ENCODE measurements around the gene ASIC1.
A peak's percentile ranks its signal among the peaks of the same experiment; 100 is the strongest.
"Not testable (repeated sequence)": the region's sequence is repeated elsewhere in the genome, so short reads cannot be mapped to it uniquely, and the experiment has no call there.

ASIC1 gene

DNA sequence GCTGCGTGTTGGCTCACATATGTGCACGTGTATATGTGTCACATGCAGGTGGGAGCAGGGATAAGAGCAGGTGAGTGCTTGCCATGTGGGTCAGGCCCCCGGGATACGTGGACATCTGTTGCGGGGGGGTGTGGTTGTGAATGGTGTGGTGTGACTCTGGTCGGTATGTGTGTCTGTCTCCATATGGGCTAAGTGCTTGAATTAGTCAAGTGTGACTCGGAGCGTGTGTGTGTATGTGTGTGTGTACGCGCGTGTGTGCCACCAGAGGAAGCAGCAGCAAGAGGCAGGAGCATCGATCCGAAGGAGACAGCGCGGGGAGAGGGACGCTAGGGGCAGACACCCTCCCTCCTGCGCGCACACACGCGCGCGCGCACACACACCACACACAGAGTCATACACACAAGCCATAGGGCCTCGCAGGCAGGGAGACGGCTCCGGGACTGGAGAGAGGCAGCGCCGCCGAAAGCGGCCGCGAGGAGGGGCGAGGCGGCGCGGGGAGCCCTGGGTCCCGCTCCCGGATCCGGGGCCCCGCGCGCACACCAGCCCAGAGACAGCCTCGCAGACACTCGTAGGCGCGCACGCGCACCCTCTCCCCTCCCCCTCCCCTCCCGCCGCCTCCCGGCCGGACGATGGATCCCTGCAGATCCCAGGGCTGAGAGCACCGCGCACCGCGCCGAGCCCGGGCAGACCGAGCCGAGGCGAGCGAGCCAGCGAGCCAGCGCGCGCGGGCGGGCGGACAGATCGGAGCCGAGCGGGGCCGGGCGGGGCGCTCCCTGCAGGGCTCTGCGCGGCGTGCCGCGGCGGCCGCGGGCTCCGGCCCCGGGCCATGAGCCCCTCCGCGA lies at the start of gene ASIC1:
Gene ASIC1, plus strand, starts transcription at position 597 of the 842 bp plus-strand sequence. CDS start 1,171 bp downstream, outside the sequence.
- DNase-seq (ENCODE audit: low spot score): no peak

- DNase-seq (ENCODE audit: low spot score): no peak
Measured at GRCh38 chr12:50013361-50014147, 43.8 kb upstream of the ASIC1 start.

DNA sequence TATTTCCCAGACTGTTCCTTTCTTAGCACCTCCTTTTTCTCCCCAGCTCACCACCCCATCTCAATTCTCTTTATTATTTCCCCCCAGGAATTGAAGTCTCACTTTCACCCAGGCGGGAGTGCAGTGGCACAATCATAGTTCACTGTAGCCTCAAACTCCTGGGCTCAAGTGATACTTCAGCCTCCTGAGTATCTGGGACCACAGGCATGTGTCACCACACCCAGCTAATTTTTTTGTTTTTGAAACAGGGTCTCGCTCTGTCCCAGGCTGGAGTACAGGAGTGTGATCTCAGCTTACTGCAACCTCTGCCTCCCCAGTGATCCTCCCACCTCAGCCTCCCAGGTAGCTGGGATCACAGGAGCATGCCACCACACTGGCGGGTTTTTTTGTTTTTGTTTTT lies 43.1 kb upstream of the ASIC1 start:
- DNase-seq (ENCODE audit: low spot score): no peak

DNA sequence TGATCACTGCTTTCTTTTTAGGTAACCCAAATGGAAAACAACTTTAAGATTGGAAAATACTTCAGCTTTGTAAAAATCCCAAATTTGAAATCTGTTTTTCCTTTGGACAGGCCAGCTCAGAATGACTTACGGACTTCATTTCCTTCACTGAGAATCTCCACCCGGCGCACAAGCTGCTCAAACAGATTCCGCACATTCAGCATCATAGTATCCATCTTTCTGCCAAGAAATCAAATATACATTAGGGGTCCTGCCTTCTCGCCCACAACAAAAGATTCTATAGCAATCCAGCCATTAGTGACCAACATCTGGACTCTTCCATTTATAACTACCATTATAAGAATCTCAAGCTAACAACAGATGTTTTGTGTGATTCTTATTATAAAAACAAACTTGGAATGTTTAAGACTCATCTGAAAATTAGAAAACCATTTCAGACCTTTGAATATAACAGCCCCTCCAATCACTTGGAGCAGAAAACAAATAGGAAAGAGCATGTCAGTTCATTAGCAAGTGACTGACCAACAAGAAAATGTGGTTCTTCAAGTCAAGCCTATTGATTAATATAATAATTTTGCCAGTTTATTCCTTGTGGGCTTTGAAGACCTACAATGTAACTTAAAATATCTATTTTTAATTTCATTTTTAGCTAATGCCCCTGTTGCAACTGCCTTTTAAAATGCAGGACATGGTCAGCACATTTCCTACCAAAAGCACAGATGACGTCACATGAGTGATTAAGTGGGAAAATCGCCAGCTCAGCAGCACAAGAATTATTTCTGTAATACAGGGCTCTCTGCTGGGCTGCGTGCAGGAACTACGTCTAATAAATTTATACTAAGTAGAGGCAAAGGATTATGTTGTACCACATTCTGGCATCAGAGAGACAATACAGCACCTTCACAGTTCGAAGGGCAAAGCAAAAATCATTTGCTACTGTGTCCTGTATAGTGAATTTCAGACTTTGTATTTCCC lies 40.6 kb upstream of the ASIC1 start:
- peak; percentile 47 for DNase-seq (ENCODE audit: low spot score)

DNA sequence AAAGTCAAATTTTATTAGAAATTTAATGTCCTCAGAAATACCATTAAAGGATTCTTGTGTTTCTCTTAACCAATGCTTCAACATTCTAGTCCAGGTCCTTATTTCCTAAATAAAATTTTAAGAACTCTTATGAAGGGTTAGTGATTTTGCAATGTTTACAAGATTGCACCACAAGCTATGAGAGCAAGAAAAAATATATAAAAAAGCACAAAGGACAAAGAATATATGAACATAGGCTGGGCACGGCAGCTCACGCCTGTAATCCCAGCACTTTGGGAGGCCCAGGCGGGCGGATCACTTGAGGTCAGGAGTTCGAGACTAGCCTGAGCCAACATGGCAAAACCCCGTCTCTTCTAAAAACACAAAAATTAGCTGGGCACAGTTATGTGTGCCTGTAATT lies 39.8 kb upstream of the ASIC1 start:
- no peak for DNase-seq (ENCODE audit: low spot score)

- no peak for DNase-seq (ENCODE audit: low spot score)
Measured at GRCh38 chr12:50018154-50018553, 39.2 kb upstream of the ASIC1 start.

DNA sequence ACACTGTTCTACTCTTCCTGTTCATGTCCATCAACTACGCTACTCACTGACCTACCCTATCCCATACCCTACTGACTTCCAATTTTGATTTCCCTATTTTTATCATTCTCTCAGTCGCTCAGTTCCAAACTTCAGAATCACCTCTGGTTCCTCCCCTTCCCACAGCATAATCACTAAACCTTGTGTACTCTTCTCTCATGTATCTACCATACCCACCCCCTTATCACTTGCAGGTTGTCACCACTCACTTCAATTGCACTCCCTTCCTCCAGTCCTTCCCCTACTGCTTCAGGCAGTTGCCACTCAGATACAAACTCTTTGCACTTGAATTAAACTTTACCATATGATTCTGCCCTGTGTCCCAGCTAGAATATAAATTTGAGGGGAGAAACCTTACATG lies 38.4 kb upstream of the ASIC1 start:
- no peak for DNase-seq (ENCODE audit: low spot score)

DNA sequence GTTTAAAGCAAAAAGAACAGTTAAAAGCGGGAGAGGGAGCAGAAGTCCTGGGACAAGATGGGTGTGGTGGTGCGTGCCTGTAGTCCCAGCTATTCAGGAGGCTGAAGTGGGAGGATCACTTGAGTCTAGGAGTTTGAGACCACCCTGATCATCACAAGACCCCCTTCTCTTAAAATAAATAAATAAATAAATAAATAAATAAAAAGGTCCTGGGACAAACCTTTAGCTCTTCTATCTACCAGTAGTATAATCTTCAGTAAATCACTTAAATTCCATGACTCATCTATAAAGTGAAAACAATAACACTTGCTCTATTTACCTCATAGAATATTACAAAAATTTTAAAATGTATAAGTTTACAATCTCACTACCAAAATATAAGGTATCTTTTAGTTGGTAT lies 37.9 kb upstream of the ASIC1 start:
- no peak for DNase-seq (ENCODE audit: low spot score)

- DNase-seq (ENCODE audit: low spot score): no peak
Measured at GRCh38 chr12:50021031-50021430, 36.4 kb upstream of the ASIC1 start.

DNA sequence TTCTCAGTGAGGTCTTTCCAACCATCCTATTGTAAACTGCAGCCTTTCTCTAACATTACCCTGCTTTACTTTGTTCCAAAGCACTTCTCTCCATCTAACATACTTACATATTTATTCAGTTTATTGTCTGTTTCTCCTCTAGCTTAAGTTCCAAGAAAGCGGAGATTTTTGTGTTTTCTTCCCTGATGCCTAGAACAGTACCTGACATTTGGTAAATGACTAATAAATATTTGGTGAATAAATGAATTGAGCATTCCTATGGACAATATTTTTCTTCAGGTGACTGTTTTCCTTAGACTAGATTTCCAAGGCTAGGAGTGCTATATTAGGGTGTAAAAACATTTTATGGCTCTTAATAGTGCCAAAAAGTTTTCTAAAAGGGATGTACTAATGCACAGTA lies 34.5 kb upstream of the ASIC1 start:
- no peak for DNase-seq (ENCODE audit: low spot score)

DNA sequence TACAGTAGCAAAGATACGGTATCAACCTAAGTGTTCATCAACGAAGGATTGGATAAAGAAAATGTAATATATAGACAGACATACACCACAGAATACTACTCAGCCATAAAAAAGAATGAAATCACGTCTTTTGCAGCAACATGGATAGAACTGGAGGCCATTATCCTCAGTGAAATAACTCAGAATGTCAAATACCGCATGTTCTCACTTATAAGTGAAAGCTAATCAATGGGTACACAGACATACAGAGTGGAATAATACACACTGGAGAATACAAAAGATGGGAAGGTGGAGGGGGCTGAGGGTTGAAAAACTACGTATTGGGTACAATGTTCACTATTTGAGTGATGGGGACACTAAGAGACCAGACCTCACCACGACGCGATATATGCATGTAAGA lies 33.2 kb upstream of the ASIC1 start:
- DNase-seq (ENCODE audit: low spot score): no peak

DNA sequence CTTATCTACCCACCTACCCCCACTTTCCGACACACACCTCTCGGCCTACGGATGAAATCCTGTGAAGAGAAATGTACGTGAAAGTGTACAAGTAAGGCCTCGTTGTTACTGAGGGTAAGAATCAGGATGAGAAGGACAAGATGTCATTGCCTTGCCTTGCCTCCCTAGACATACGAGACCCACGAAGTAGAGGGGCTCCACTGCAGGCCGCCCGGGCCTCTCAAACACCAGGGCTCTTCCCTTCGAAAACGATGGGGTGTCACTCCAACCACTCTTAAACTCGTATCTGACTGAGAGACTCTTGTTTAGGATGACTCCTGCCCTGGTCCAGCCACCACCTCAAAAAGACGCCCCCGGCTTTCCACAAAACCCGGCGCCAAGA lies 32.6 kb upstream of the ASIC1 start:
- DNase-seq (ENCODE audit: low spot score): peak; percentile 16

- DNase-seq (ENCODE audit: low spot score): peak; percentile 99
Measured at GRCh38 chr12:50025187-50026059, 32.0 kb upstream of the ASIC1 start, which contains the start of gene RACGAP1. Gene RACGAP1, minus strand, starts transcription at chr12:50025494. Its CDS starts 8,779 bp downstream, at chr12:50016715.

DNA sequence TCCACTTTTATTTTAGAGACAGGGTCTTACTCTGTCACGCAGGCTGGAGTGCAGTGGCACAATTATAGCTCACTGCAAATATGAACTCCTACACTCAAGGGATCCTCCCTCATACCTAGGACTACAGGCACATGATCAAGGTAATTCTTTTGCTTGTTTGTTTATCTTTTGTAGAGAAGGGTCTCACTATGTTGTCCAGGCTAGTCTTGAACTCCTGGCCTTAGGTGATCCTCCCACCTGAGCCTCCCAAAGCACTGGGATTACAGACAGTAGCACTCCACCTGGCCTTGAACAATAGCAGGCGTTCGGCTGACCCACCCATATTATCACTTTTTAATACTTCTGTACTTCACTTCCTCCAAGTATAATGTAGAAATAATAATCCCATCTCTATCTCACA lies 30.7 kb upstream of the ASIC1 start:
- no peak for DNase-seq (ENCODE audit: low spot score)

DNA sequence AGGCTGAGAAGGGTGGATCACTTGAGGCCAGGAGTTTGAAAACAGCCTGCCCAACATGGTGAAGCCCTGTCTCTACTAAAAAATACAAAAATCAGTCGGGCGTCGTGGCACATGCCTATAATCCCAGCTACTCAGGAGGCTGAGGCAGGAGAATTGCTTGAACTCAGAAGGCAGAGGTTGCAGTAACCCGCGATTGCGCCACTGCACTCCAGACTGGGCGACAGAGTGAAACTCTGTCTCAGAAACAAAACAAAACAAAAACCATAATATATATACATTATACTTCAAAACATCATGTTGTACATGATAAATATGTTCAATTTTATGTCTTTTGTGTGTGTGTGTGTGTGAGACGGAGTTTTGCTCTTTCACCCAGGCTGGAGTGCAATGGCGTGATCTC lies 26.9 kb upstream of the ASIC1 start:
- not testable (repeated sequence) for DNase-seq (ENCODE audit: low spot score)

DNA sequence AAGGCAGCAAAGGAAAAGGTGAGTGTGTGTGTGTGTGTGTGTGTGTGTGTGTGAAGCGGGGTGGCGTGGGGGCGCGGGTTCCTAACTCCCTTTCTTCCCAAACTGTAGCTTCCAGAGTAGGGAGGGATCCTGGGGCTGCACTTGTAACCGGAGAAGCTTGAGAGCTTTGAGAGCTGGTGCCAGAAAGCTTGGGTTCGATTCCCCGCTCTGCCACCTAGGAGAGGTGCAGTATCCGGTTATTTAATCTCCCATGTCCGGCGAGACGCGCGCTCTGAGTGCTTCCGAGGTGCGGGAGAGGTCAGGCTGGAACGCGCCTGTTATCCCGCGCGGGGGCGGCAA lies 24.9 kb upstream of the ASIC1 start:
- no peak for DNase-seq (ENCODE audit: low spot score)

DNA sequence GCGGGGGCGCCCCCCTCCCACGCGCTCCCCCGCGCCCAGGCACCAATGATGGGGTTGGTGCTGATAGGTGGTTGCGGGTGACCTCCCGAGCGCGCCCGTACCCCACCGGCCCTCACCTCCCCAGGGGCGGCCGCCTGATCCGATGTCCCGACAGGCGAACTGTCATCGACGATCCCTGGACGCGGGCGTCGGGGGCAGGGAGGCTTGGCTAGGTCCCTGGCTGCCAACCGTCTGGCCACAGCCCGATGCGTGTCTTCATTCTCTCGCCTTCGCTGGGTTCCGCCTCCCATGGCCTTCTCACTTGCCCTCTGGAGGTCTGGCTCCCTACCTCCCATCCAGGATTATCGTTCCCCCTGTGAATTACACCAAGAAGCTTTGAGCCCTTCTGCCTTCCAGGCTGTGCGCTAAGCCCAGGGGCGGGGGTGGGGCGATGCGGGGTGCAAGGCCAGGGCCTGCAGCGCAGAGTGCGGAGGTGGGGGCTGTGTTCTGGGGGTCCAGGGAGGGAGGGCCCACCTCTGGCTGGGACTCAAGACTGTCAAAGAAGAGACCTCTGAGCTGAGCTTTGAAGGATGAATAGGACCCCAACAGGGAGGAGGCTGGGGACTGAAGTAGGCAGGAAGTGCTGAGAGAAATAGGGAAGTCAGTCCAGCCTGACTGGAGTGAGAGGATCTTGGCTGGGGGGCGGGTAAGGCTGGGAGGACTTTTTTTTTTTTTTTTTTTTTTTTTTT lies 24.4 kb upstream of the ASIC1 start:
- DNase-seq (ENCODE audit: low spot score): no peak

GRCh38 chr12:50038336-50038735 lies 19.1 kb upstream of the ASIC1 start:
- DNase-seq (ENCODE audit: low spot score): no peak

- DNase-seq (ENCODE audit: low spot score): peak; percentile 75
Measured at GRCh38 chr12:50039151-50039835, 18.1 kb upstream of the ASIC1 start.

DNA sequence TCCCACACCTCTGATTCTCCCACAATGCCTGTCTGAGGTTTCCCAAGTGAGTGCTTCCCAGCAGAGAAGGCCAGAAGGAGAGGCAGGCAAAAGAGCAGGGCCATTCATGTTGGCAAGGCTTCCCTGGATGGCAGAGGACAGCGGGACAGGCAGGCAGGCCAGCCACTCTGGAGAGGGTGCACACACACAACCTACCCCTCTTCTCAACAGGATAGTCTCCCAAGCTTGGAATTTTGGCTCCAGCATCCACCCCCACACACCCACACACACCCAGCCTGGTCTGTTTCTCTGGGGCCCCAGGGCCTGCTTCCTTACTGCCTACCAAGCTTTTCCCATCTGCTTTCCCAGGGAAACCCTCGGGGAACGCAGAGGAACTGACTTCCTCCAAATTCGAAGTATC lies 16.7 kb upstream of the ASIC1 start:
- DNase-seq (ENCODE audit: low spot score): no peak
